PC-9 (cell line): ENCODE data around the gene CHAF1B.

Experiments used
- EZH2 ChIP-seq: fragments of 200-600 bp; sonication (generic); IDR thresholded peaks from 2 replicates; pipeline ENCODE4 v1.8.0; 2017; ENCODE audit warnings: antibody characterized with exemption, low read depth
- TF ChIP-seq, protein P1 (sequence below): fragments of 200-600 bp; sonication (generic); conservative IDR thresholded peaks from 2 replicates; pipeline ENCODE4 v1.6.1; 2017; ENCODE audit warnings: mixed run types, antibody characterized with exemption, mild to moderate bottlenecking, moderate library complexity

GRCh38 chr21:36350282-36350910 is 34.8 kb upstream of the CHAF1B start:
- TF ChIP-seq, protein P1, sequence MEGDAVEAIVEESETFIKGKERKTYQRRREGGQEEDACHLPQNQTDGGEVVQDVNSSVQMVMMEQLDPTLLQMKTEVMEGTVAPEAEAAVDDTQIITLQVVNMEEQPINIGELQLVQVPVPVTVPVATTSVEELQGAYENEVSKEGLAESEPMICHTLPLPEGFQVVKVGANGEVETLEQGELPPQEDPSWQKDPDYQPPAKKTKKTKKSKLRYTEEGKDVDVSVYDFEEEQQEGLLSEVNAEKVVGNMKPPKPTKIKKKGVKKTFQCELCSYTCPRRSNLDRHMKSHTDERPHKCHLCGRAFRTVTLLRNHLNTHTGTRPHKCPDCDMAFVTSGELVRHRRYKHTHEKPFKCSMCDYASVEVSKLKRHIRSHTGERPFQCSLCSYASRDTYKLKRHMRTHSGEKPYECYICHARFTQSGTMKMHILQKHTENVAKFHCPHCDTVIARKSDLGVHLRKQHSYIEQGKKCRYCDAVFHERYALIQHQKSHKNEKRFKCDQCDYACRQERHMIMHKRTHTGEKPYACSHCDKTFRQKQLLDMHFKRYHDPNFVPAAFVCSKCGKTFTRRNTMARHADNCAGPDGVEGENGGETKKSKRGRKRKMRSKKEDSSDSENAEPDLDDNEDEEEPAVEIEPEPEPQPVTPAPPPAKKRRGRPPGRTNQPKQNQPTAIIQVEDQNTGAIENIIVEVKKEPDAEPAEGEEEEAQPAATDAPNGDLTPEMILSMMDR, result no peak
- TF ChIP-seq EZH2, result no peak
